HepG2 (cell line): ENCODE measurements around the gene MMP23B. TPM values are rescaled to one million over a fixed set of nuclear protein-coding genes. Genes with fewer than 3 reads are reported as not detected.

Experiments used
- AGO2 ChIP-seq: fragments of 200-400 bp; formaldehyde crosslinking; optimal IDR thresholded peaks from 2 replicates; pipeline ENCODE3; 2017; ENCODE audit warnings: mild to moderate bottlenecking, low read depth, low read length, moderate library complexity
- ARID2 ChIP-seq: sonication (generic); formaldehyde crosslinking; IDR thresholded peaks from 2 replicates; pipeline ENCODE4 v1.8.1; 2022; ENCODE audit warnings: mild to moderate bottlenecking, missing genetic modification reagents, borderline replicate concordance
- MED8 ChIP-seq: sonication (generic); formaldehyde crosslinking; IDR thresholded peaks from 2 replicates; pipeline ENCODE4 v1.8.1; 2023; ENCODE audit warnings: mild to moderate bottlenecking, missing genetic modification reagents; ENCODE audit not compliant: insufficient replicate concordance
- MXD3 ChIP-seq: IDR thresholded peaks from 2 replicates; pipeline ENCODE4 v1.6.1; 2016; ENCODE audit warnings: mild to moderate bottlenecking, missing biosample characterization, missing genetic modification reagents
- MYC ChIP-seq: sonication (generic); formaldehyde crosslinking; IDR thresholded peaks from 2 replicates; pipeline ENCODE4 v1.9.0; 2021; ENCODE audit warnings: missing genetic modification reagents, borderline replicate concordance
- MZF1 ChIP-seq: sonication (generic); formaldehyde crosslinking; IDR thresholded peaks from 2 replicates; pipeline ENCODE4 v1.8.1; 2023; ENCODE audit warnings: mild to moderate bottlenecking, missing genetic modification reagents, borderline replicate concordance
- NFRKB ChIP-seq: fragments of 450-650 bp; IDR thresholded peaks from 2 replicates; pipeline ENCODE4 v1.6.1; 2017
- PHF8 ChIP-seq: sonication (generic); formaldehyde crosslinking; IDR thresholded peaks from 2 replicates; pipeline ENCODE4 v1.5.0; 2020; ENCODE audit warnings: missing genetic modification reagents
- RERE ChIP-seq: IDR thresholded peaks from 2 replicates; pipeline ENCODE4 v1.6.1; 2016; ENCODE audit warnings: low read depth, missing genetic modification reagents, missing compliant biosample characterization
- SOX13 ChIP-seq, 3 experiments: fragments of 450-650 bp in 1 of 3; sonication (generic) in 1 of 3; formaldehyde crosslinking in 1 of 3; IDR thresholded peaks in 2 of 3; conservative IDR thresholded peaks in 1 of 3; 2 replicates each; pipeline versions ENCODE4 v1.5.0 to v1.6.1; 2016 to 2020; ENCODE audit warnings: antibody characterized with exemption in 1 of 3, mild to moderate bottlenecking in 1 of 3, missing compliant biosample characterization in 1 of 3, missing genetic modification reagents in 1 of 3, moderate library complexity in 1 of 3
- SP5 ChIP-seq: IDR thresholded peaks from 2 replicates; pipeline ENCODE4 v1.6.1; 2016; ENCODE audit warnings: low read depth, borderline replicate concordance
- ZC3H4 ChIP-seq: sonication (generic); formaldehyde crosslinking; IDR thresholded peaks from 2 replicates; pipeline ENCODE4 v1.4.0; 2020; ENCODE audit warnings: missing genetic modification reagents, borderline replicate concordance
- ZFP91 ChIP-seq: sonication (generic); formaldehyde crosslinking; IDR thresholded peaks from 2 replicates; pipeline ENCODE4 v1.9.0; 2022; ENCODE audit warnings: missing genetic modification reagents, mild to moderate bottlenecking, borderline replicate concordance
- ZMAT3 ChIP-seq: sonication (generic); formaldehyde crosslinking; conservative IDR thresholded peaks from 2 replicates; pipeline ENCODE4 v1.7.0; 2021; ENCODE audit warnings: missing genetic modification reagents
- ZNF276 ChIP-seq: sonication (generic); formaldehyde crosslinking; IDR thresholded peaks from 2 replicates; pipeline ENCODE4 v1.4.0; 2020; ENCODE audit warnings: mild to moderate bottlenecking, low read depth, missing genetic modification reagents
- ZNF326 ChIP-seq: sonication (generic); formaldehyde crosslinking; IDR thresholded peaks from 2 replicates; pipeline ENCODE4 v1.4.0; 2020; ENCODE audit warnings: missing genetic modification reagents, borderline replicate concordance
- ZNF605 ChIP-seq: sonication (generic); formaldehyde crosslinking; IDR thresholded peaks from 2 replicates; pipeline ENCODE4 v1.8.0; 2022; ENCODE audit warnings: mild to moderate bottlenecking, missing genetic modification reagents
- ZNF614 ChIP-seq: IDR thresholded peaks from 2 replicates; pipeline ENCODE4 v1.6.1; 2018; ENCODE audit warnings: missing biosample characterization, missing genetic modification reagents, inconsistent platforms, borderline replicate concordance
- polyA plus RNA-seq, 8 experiments: library from polyadenylated mRNA; depleted of rRNA in 3 of 8; stranded (reverse) in 7 of 8; unstranded in 1 of 8; fragments of >200 nt; fragmentation: Illumina TruSeq in 4 of 8; extraction: Trizol in 4 of 8; gene quantifications; 2 replicates each; pipeline versions ENCODE4 v1.2.1 to v1.2.3, GENCODE V29; 2011 to 2016; ENCODE audit warnings: low read depth in 4 of 8, missing spikeins in 1 of 8, mixed read lengths in 1 of 8; ENCODE audit not compliant: insufficient read depth in 1 of 8
- total RNA-seq, 5 experiments: library from RNA; depleted of rRNA; stranded (reverse); fragments of >200 nt; fragmentation: Illumina TruSeq; extraction: Trizol; gene quantifications; 2 replicates each; pipeline ENCODE4 v1.2.3, GENCODE V29; 2016; ENCODE audit warnings: low read depth in 1 of 5

The MMP23B gene
- total and polyA plus RNA-seq, 2 of the 13 experiments (the other 11 are each of a cell fraction or from before 2014, with no cell fraction given) = 0.61 to 0.75 TPM

- peak; percentile 87 for TF ChIP-seq SP5 (CRISPR knock-in tag)
- TF ChIP-seq RERE (CRISPR knock-in tag) = 0 out of 2 replicates have a peak, but pooled peaks have one; percentile 56
- peak; percentile 33 for TF ChIP-seq AGO2
- no peak; the same call in 1 of the 2 replicates for TF ChIP-seq SOX13 (IDR thresholded peaks at IDR 0.05)
- peak in 1 of 2 experiments; percentile 72; a peak in 2 of 4 replicates for TF ChIP-seq SOX13 (CRISPR knock-in tag; conservative IDR thresholded peaks at IDR 0.05 in 1 of 2, IDR thresholded peaks at IDR 0.05 in 1 of 2)
- TF ChIP-seq MED8 = peak; percentile 29
- peak; percentile 58; the same call in 1 of the 2 replicates for TF ChIP-seq ZNF276
- peak; percentile 87 for TF ChIP-seq ZFP91 (CRISPR knock-in tag)
- TF ChIP-seq MXD3 (CRISPR knock-in tag) = 0 out of 2 replicates have a peak, but pooled peaks have one; percentile 34
- TF ChIP-seq NFRKB = no peak
- peak; percentile 67 for TF ChIP-seq PHF8 (CRISPR knock-in tag)
- TF ChIP-seq ARID2 = no peak
- TF ChIP-seq MZF1 (CRISPR knock-in tag) = 0 out of 2 replicates have a peak, but pooled peaks have one; percentile 18
- 0 out of 2 replicates have a peak, but pooled peaks have one; percentile 49 for TF ChIP-seq ZMAT3 (CRISPR knock-in tag)
- peak; percentile 89 for TF ChIP-seq MYC (CRISPR knock-in tag)
- no peak for TF ChIP-seq ZC3H4
- no peak for TF ChIP-seq ZNF326 (CRISPR knock-in tag)
- peak; percentile 100 for TF ChIP-seq ZNF614 (CRISPR knock-in tag)
- 0 out of 2 replicates have a peak, but pooled peaks have one; percentile 55 for TF ChIP-seq ZNF605 (CRISPR knock-in tag)
These were observed 46.8 kb downstream of the MMP23B start (continued) for GRCh38 chr1:1678581-1679380.
